K562 (cell line): ENCODE data around the gene ZNF189. TPM values are rescaled to one million over a fixed set of nuclear protein-coding genes. Genes with fewer than 3 reads are reported as not detected.
A peak's percentile ranks its signal among the peaks of the same experiment; 100 is the strongest.

Experiments
- CBFA2T2 ChIP-seq: fragments of 450-650 bp; conservative IDR thresholded peaks from 2 replicates; pipeline ENCODE4 v1.6.1; 2017; ENCODE audit warnings: mild to moderate bottlenecking
- ELF4 ChIP-seq: fragments of 450-650 bp; formaldehyde crosslinking; IDR thresholded peaks from 2 replicates; pipeline ENCODE4 v1.4.0; 2022; ENCODE audit warnings: missing genetic modification characterization
- ETV6 ChIP-seq, 3 experiments: fragments of 150-350 bp in 1 of 3; sonication (generic) in 1 of 3; formaldehyde crosslinking in 1 of 3; IDR thresholded peaks; 2 replicates each; pipeline versions ENCODE4 v1.6.1 to v1.8.0; 2014 to 2022; ENCODE audit warnings: borderline replicate concordance in 2 of 3, low read depth in 2 of 3, antibody characterized with exemption in 1 of 3, low read length in 1 of 3, mild to moderate bottlenecking in 1 of 3, missing genetic modification reagents in 1 of 3
- JUN ChIP-seq, 2 experiments: sonication (generic) in 1 of 2; formaldehyde crosslinking in 1 of 2; IDR thresholded peaks; 2 replicates each; pipeline versions ENCODE4 v1.6.1 to v1.8.0; 2012 to 2022; ENCODE audit warnings: borderline replicate concordance in 2 of 2, mild to moderate bottlenecking in 2 of 2, improper control_type of control experiment in 1 of 2, low read depth in 1 of 2, low read length in 1 of 2, missing genetic modification reagents in 1 of 2
- KDM1A ChIP-seq, 2 experiments: fragments of 450-650 bp; IDR thresholded peaks; 2 replicates each; pipeline ENCODE4 v1.6.1; 2016; ENCODE audit warnings: mild to moderate bottlenecking in 2 of 2
- KHSRP ChIP-seq: fragments of 450-650 bp; IDR thresholded peaks from 2 replicates; pipeline ENCODE4 v1.6.1; 2017
- MTA1 ChIP-seq: fragments of 450-650 bp; IDR thresholded peaks from 2 replicates; pipeline ENCODE4 v1.6.1; 2017; ENCODE audit warnings: borderline replicate concordance
- NEUROD1 ChIP-seq: fragments of 150-350 bp; IDR thresholded peaks from 2 replicates; pipeline ENCODE4 v1.6.1; 2014; ENCODE audit warnings: borderline replicate concordance, low read length, low read depth; ENCODE audit not compliant: partially characterized antibody
- NFRKB ChIP-seq: fragments of 450-650 bp; IDR thresholded peaks from 2 replicates; pipeline ENCODE4 v1.6.1; 2016; ENCODE audit warnings: low read depth
- NR0B1 ChIP-seq: fragments of 450-650 bp; IDR thresholded peaks from one replicate; pipeline ENCODE4 v1.6.1; 2018; ENCODE audit warnings: mild to moderate bottlenecking, moderate library complexity; ENCODE audit not compliant: partially characterized antibody
- PHF20 ChIP-seq: fragments of 450-650 bp; IDR thresholded peaks from 2 replicates; pipeline ENCODE4 v1.6.1; 2018; ENCODE audit not compliant: partially characterized antibody
- SFPQ ChIP-seq: fragments of 200-400 bp; formaldehyde crosslinking; IDR thresholded peaks from 2 replicates; pipeline ENCODE4 v1.6.1; 2017; ENCODE audit warnings: mild to moderate bottlenecking, low read depth, low read length, moderate library complexity
- STAT5B ChIP-seq: fragments of 250-450 bp; sonication (Bioruptor Pico); IDR thresholded peaks from 2 replicates; pipeline ENCODE4 v1.8.0; 2021; ENCODE audit warnings: mild to moderate bottlenecking, inconsistent platforms
- TAF7 ChIP-seq: fragments of 450-650 bp; IDR thresholded peaks from 2 replicates; pipeline ENCODE4 v1.6.1; 2016; ENCODE audit warnings: missing genetic modification characterization, missing compliant biosample characterization
- TARDBP ChIP-seq: fragments of 450-650 bp; IDR thresholded peaks from 2 replicates; pipeline ENCODE4 v1.6.1; 2016
- TCFL5 ChIP-seq: fragments of 250-450 bp; sonication (Bioruptor Pico); conservative IDR thresholded peaks from 2 replicates; pipeline ENCODE4 v1.6.1; 2021; ENCODE audit warnings: mild to moderate bottlenecking, moderate library complexity, matching md5 sums
- ZNF263 ChIP-seq: sonication (generic); formaldehyde crosslinking; IDR thresholded peaks from 2 replicates; pipeline ENCODE4 v1.8.0; 2022; ENCODE audit warnings: mild to moderate bottlenecking, missing genetic modification reagents, borderline replicate concordance
- ZNF311 ChIP-seq: fragments of 250-450 bp; sonication (Bioruptor Pico); IDR thresholded peaks from 2 replicates; pipeline ENCODE4 v1.4.0; 2020; ENCODE audit warnings: mild to moderate bottlenecking, moderate library complexity
- ZNF583 ChIP-seq: fragments of 250-450 bp; sonication (Bioruptor Pico); IDR thresholded peaks from 2 replicates; pipeline ENCODE4 v1.4.0; 2020
- ZNF780A ChIP-seq: fragments of 250-450 bp; sonication (Bioruptor Pico); IDR thresholded peaks from 2 replicates; pipeline ENCODE4 v1.5.0; 2021; ENCODE audit warnings: mild to moderate bottlenecking
- polyA plus RNA-seq, 8 experiments: library from polyadenylated mRNA; depleted of rRNA in 4 of 8; stranded (reverse) in 5 of 8; unstranded in 3 of 8; fragments of >200 nt; fragmentation: Nextera tagmentation in 2 of 8; fragmentation: Illumina TruSeq in 1 of 8; extraction: Ambion mirVana in 2 of 8; extraction: Trizol in 1 of 8; gene quantifications; 2 replicates each; pipeline versions ENCODE4 v1.2.1 to v1.2.3, GENCODE V29; 2011 to 2014; ENCODE audit warnings: inconsistent platforms in 1 of 8, missing spikeins in 1 of 8
- total RNA-seq, 7 experiments: library from RNA; depleted of rRNA in 6 of 7; stranded (reverse); fragments of >200 nt in 6 of 7; fragmentation: Illumina TruSeq in 2 of 7; extraction: Trizol in 2 of 7; gene quantifications; 2 replicates each; pipeline versions ENCODE4 v1.2.1 to v1.2.3, GENCODE V29; 2011 to 2021; ENCODE audit warnings: low replicate concordance in 1 of 7
- TF ChIP-seq, protein P1 (sequence below): fragments of 200-800 bp; sonication (Bioruptor generic); IDR thresholded peaks from 2 replicates; pipeline ENCODE4 v1.6.1; 2017; ENCODE audit warnings: missing genetic modification characterization, missing compliant biosample characterization
- TF ChIP-seq, protein P2 (sequence below): fragments of 450-650 bp; IDR thresholded peaks from 2 replicates; pipeline ENCODE4 v1.6.1; 2017; ENCODE audit warnings: mild to moderate bottlenecking, moderate library complexity

The ZNF189 gene
- total and polyA plus RNA-seq, 9 of the 15 experiments (the other 6 are each of a cell fraction or from before 2014, with no cell fraction given): 2.4 to 15.3 (median 6.4) TPM

GRCh38 chr9:101398068-101398929 lies at the start of gene ZNF189, which contains the start of gene MRPL50 (continued):
- TF ChIP-seq JUN (IDR thresholded peaks at IDR 0.05; ENCODE audit: borderline replicate concordance, low read depth, low read length): peak; percentile 56; the same call in 1 of the 2 replicates
- no peak for TF ChIP-seq JUN (CRISPR knock-in tag; IDR thresholded peaks at IDR 0.05; ENCODE audit: borderline replicate concordance)
- no peak for TF ChIP-seq STAT5B
- peak; percentile 71; the same call in 1 of the 2 replicates for TF ChIP-seq ZNF263 (CRISPR knock-in tag)
- TF ChIP-seq TCFL5 (CRISPR knock-in tag): no peak
- TF ChIP-seq KHSRP: 0 out of 2 replicates have a peak, but pooled peaks have one; percentile 14
- 0 out of 2 replicates have a peak, but pooled peaks have one; percentile 15 for TF ChIP-seq ELF4 (CRISPR knock-in tag)
- TF ChIP-seq MTA1: peak; percentile 86
- TF ChIP-seq ZNF780A (CRISPR knock-in tag): no peak
- TF ChIP-seq, protein P1, sequence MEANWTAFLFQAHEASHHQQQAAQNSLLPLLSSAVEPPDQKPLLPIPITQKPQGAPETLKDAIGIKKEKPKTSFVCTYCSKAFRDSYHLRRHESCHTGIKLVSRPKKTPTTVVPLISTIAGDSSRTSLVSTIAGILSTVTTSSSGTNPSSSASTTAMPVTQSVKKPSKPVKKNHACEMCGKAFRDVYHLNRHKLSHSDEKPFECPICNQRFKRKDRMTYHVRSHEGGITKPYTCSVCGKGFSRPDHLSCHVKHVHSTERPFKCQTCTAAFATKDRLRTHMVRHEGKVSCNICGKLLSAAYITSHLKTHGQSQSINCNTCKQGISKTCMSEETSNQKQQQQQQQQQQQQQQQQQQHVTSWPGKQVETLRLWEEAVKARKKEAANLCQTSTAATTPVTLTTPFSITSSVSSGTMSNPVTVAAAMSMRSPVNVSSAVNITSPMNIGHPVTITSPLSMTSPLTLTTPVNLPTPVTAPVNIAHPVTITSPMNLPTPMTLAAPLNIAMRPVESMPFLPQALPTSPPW (CRISPR knock-in tag): peak; percentile 74
- peak; percentile 96 for TF ChIP-seq NFRKB
- TF ChIP-seq TAF7 (tag): peak; percentile 95
- TF ChIP-seq ZNF311 (CRISPR knock-in tag): no peak
- TF ChIP-seq NR0B1: no peak
- no peak for TF ChIP-seq ETV6 (IDR thresholded peaks at IDR 0.05; ENCODE audit: borderline replicate concordance in 1 of 2, low read depth in 2 of 2, low read length in 1 of 2)
- no peak for TF ChIP-seq ETV6 (CRISPR knock-in tag; IDR thresholded peaks at IDR 0.05; ENCODE audit: borderline replicate concordance)
- peak; percentile 56 for TF ChIP-seq PHF20
- TF ChIP-seq ZNF583 (CRISPR knock-in tag): no peak
- no peak for TF ChIP-seq KDM1A (IDR thresholded peaks at IDR 0.05)
- TF ChIP-seq TARDBP: no peak
- no peak for TF ChIP-seq SFPQ
- TF ChIP-seq CBFA2T2: no peak
- peak; percentile 66 for TF ChIP-seq NEUROD1
- TF ChIP-seq, protein P2, sequence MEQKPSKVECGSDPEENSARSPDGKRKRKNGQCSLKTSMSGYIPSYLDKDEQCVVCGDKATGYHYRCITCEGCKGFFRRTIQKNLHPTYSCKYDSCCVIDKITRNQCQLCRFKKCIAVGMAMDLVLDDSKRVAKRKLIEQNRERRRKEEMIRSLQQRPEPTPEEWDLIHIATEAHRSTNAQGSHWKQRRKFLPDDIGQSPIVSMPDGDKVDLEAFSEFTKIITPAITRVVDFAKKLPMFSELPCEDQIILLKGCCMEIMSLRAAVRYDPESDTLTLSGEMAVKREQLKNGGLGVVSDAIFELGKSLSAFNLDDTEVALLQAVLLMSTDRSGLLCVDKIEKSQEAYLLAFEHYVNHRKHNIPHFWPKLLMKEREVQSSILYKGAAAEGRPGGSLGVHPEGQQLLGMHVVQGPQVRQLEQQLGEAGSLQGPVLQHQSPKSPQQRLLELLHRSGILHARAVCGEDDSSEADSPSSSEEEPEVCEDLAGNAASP: no peak
